GM10266 (cell line): ENCODE measurements around the gene PPIH.

Experiments used
- DNase-seq: peaks from one replicate; pipeline ENCODE4 v3.0.0; 2012; ENCODE audit errors: extremely low spot score
- CTCF ChIP-seq: IDR thresholded peaks from 2 replicates; pipeline ENCODE4 v1.5.1; 2012; ENCODE audit warnings: mild to moderate bottlenecking, low read depth; ENCODE audit not compliant: control insufficient read depth, insufficient read depth; ENCODE audit errors: missing control alignments

PPIH gene

GRCh38 chr1:42682739-42683531 is 24.7 kb downstream of the PPIH start:
- no peak for TF ChIP-seq CTCF
- peak; percentile 86 for DNase-seq

GRCh38 chr1:42684139-42684538 is 25.9 kb downstream of the PPIH start:
- TF ChIP-seq CTCF = no peak
- DNase-seq = no peak

DNA sequence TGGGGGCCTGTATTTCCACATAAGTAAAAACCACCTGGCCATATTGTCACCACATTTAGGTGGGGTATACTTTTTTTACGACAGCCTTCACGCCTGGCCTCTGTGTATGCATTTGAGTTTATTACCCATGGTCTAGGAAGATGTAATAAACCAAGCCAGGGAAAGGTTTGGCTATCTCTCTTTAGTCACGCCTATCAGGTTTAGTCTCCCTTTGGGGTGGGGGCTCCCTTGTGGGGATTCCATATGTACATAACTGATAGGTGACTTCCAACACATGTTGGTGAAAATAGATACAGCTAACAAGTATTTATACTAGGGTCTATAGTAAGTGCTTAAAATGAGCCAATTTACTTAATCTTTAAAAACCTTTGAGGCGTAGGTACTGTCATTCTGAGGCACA is 28.2 kb downstream of the PPIH start:
- no peak for TF ChIP-seq CTCF
- no peak for DNase-seq

DNA sequence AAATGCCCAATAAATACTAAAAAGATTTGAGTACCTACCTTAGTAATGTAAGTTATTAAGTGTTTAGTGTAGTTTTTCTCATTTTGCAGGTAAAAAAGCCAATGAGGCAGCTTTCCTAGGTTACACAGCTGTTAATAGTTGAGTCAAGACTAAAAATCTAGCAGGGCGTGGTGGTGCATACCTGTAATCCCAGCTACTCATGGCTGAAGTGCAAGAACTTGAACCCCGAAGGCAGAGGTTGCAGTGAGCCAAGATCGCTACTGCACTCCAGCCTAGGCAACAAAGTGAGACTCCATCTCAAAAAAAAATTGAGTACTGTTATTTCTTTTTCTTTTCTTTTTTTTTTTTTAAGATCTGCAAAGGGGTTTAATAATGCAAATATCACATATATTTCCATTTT is 31.7 kb downstream of the PPIH start:
- DNase-seq = no peak
- TF ChIP-seq CTCF = no peak

GRCh38 chr1:42690477-42691156 is 32.4 kb downstream of the PPIH start:
- no peak for DNase-seq
- peak; percentile 24 for TF ChIP-seq CTCF

DNA sequence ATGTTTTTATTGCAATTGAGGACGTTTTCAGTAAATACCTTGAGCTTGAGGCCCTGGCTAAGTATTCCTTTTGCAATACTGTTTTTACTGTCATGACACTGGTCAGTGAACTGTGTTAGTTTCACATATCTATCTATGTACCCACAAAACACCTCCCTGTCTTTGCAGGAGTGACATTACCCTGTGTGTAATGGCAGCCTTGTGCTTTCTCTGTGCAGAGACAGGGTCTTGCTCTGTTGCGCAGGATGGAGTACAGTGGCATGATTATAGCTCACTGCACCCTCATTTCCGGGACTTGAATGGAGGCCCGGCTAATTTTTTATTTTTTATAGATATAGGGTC is 32.9 kb downstream of the PPIH start:
- no peak for TF ChIP-seq CTCF
- DNase-seq = no peak

GRCh38 chr1:42692461-42692860 is 34.2 kb downstream of the PPIH start:
- no peak for TF ChIP-seq CTCF
- DNase-seq = no peak
